ENCODE data around the gene CCDC91. TPM values are rescaled to one million over a fixed set of nuclear protein-coding genes. Genes with fewer than 3 reads are reported as not detected.

CCDC91 gene
- total and polyA plus RNA-seq, 2 of the 4 experiments (the other 2 are of a cell fraction), result 8.6 to 14.7 TPM

GRCh38 chr12:28512406-28512805 lies 322.1 kb downstream of the CCDC91 start:
- Histone ChIP-seq H4K91ac (ENCODE audit: insufficient read depth, low read depth, low read length) (no peak overlapping the region), H3K9me1 (ENCODE audit: insufficient read depth, low read length) (0 out of 2 replicates have a peak, but pooled peaks cover 4% of the 10 kb centered on the region), H2AK9ac (replicated peaks; ENCODE audit: low read depth, low read length, poor library complexity) (no peak overlapping the region), H3K9ac (ENCODE audit: low read depth, low read length) (no peak overlapping the region), H3K14ac (replicated peaks; ENCODE audit: low read depth, low read length) (no peak overlapping the region), H2BK15ac (ENCODE audit: low read depth, low read length) (no peak overlapping the region), H3K4ac (ENCODE audit: low read depth, low read length) (no peak overlapping the region), H3K27me3 (ENCODE audit: control insufficient read depth, insufficient read depth, low read length) (no peaks in the 10 kb centered on the region), H3K56ac (ENCODE audit: extremely low read depth, insufficient read depth, low read length) (no peak overlapping the region), H3K27ac (ENCODE audit: insufficient read depth, low read length) (no peak overlapping the region), H3K9me3 (ENCODE audit: control insufficient read depth, insufficient read depth, low read length) (no peaks in the 10 kb centered on the region), H3K23ac (ENCODE audit: low read depth, low read length) (no peak overlapping the region), H3K79me1 (ENCODE audit: low read depth in 1 of 2, low read length in 2 of 2) (no peaks in the 10 kb centered on the region), H4K5ac (ENCODE audit: low read depth, low read length) (no peak overlapping the region), H4K8ac (ENCODE audit: low read depth in 2 of 2, low read length in 2 of 2) (no peak overlapping the region), H3K36me3 (ENCODE audit: control insufficient read depth, insufficient read depth, low read length) (no peaks in the 10 kb centered on the region), H2BK120ac (ENCODE audit: low read depth, low read length) (no peak overlapping the region), H2BK20ac (ENCODE audit: low read depth, low read length) (no peak overlapping the region), H2BK5ac (ENCODE audit: low read depth, low read length, poor library complexity, severe bottlenecking) (no peak overlapping the region), H3K4me1 (ENCODE audit: control insufficient read depth, insufficient read depth, low read length) (peaks cover 5% of the 10 kb centered on the region), H2AK5ac (ENCODE audit: low read depth, low read length) (no peak overlapping the region), H3K18ac (ENCODE audit: low read depth, low read length) (peak overlapping the region; percentile 28; the same call in 1 of the 2 replicates), H3K4me2 (ENCODE audit: low read depth, low read length) (no peak overlapping the region), H3K4me3 (ENCODE audit: insufficient read depth, low read depth, low read length) (no peak overlapping the region), H2AFZ (replicated peaks; ENCODE audit: low read length, poor library complexity) (no peak overlapping the region), H4K20me1 (ENCODE audit: insufficient read depth, low read length) (no peaks in the 10 kb centered on the region)
- TF ChIP-seq CTCF (conservative IDR thresholded peaks at IDR 0.05; ENCODE audit: low read depth, low read length), result no peak
- TF ChIP-seq MXI1 (IDR thresholded peaks at IDR 0.05; ENCODE audit: borderline replicate concordance, low read depth, low read length), result no peak
- dilution Hi-C loops (cut with HindIII; ENCODE audit: low sequenced_read_pairs, unreplicated experiment) (no loop called here), intact Hi-C loops (cut with micrococcal nuclease) (no loop called here), in situ Hi-C loops (cut with MboI; ENCODE audit: low sequenced_read_pairs) (no loop called here)
- ChIA-PET CTCF (no interaction called here), POLR2A (ENCODE audit: unreplicated experiment) (interaction anchor here (0.6 kb wide), 1 partner anchor 130 kb away, joined by 3 read pairs; no protein-coding TSS in a partner anchor)
- BruUV-seq (replicated peaks), result no TSS peak
- ATAC-seq (ENCODE audit: low read depth) (no peak), DNase-seq (no peak)
- no CpG with 5 or more reads among the region's 6 CpGs for WGBS, 2 experiments (ENCODE audit: extremely low coverage in 2 of 2, insufficient read length in 1 of 2)

Measured in IMR-90 (cell line).